HepG2 (cell line): Measurements from ENCODE around the gene CDC123. TPM values are rescaled to one million over a fixed set of nuclear protein-coding genes. Genes with fewer than 3 reads are reported as not detected.

Experiments used
- AGO1 ChIP-seq: fragments of 200-400 bp; formaldehyde crosslinking; IDR thresholded peaks from 2 replicates; pipeline ENCODE4 v1.6.1; 2017; ENCODE audit warnings: mild to moderate bottlenecking, low read depth, low read length, moderate library complexity; ENCODE audit not compliant: poor library complexity, severe bottlenecking
- NFYC ChIP-seq: IDR thresholded peaks from 2 replicates; pipeline ENCODE4 v1.6.1; 2016; ENCODE audit warnings: missing genetic modification reagents, missing compliant biosample characterization
- RORA ChIP-seq: sonication (generic); formaldehyde crosslinking; IDR thresholded peaks from 2 replicates; pipeline ENCODE4 v1.5.0; 2020; ENCODE audit warnings: mild to moderate bottlenecking, missing genetic modification reagents, moderate library complexity
- SRSF9 ChIP-seq: fragments of 200-400 bp; formaldehyde crosslinking; IDR thresholded peaks from 2 replicates; pipeline ENCODE4 v1.6.1; 2018; ENCODE audit warnings: borderline replicate concordance, mild to moderate bottlenecking, low read depth, low read length; ENCODE audit not compliant: insufficient read depth, poor library complexity, severe bottlenecking
- TEAD2 ChIP-seq: sonication (generic); formaldehyde crosslinking; IDR thresholded peaks from 2 replicates; pipeline ENCODE4 v1.9.0; 2021; ENCODE audit warnings: missing genetic modification reagents
- ZKSCAN1 ChIP-seq: fragments of 150-350 bp; IDR thresholded peaks from 2 replicates; pipeline ENCODE4 v1.6.1; 2014; ENCODE audit warnings: low read length
- ZNF567 ChIP-seq: sonication (generic); formaldehyde crosslinking; IDR thresholded peaks from 2 replicates; pipeline ENCODE4 v1.8.1; 2023; ENCODE audit warnings: mild to moderate bottlenecking, missing genetic modification reagents, borderline replicate concordance
- ZNF589 ChIP-seq: sonication (generic); formaldehyde crosslinking; conservative IDR thresholded peaks from 2 replicates; pipeline ENCODE4 v1.8.0; 2022; ENCODE audit warnings: mild to moderate bottlenecking, moderate library complexity, missing genetic modification reagents
- ZNF75D ChIP-seq: sonication (generic); formaldehyde crosslinking; IDR thresholded peaks from 2 replicates; pipeline ENCODE4 v1.8.1; 2023; ENCODE audit warnings: missing genetic modification reagents, mild to moderate bottlenecking, borderline replicate concordance
- ZNF792 ChIP-seq: IDR thresholded peaks from 2 replicates; pipeline ENCODE4 v1.6.1; 2016
- ZZZ3 ChIP-seq: sonication (generic); formaldehyde crosslinking; IDR thresholded peaks from 2 replicates; pipeline ENCODE4 v1.4.0; 2020; ENCODE audit warnings: missing genetic modification reagents, mild to moderate bottlenecking, borderline replicate concordance
- polyA plus RNA-seq, 8 experiments: library from polyadenylated mRNA; depleted of rRNA in 3 of 8; stranded (reverse) in 7 of 8; unstranded in 1 of 8; fragments of >200 nt; fragmentation: Illumina TruSeq in 4 of 8; extraction: Trizol in 4 of 8; gene quantifications; 2 replicates each; pipeline versions ENCODE4 v1.2.1 to v1.2.3, GENCODE V29; 2011 to 2016; ENCODE audit warnings: low read depth in 4 of 8, missing spikeins in 1 of 8, mixed read lengths in 1 of 8; ENCODE audit not compliant: insufficient read depth in 1 of 8
- total RNA-seq, 5 experiments: library from RNA; depleted of rRNA; stranded (reverse); fragments of >200 nt; fragmentation: Illumina TruSeq; extraction: Trizol; gene quantifications; 2 replicates each; pipeline ENCODE4 v1.2.3, GENCODE V29; 2016; ENCODE audit warnings: low read depth in 1 of 5
- TF ChIP-seq, protein P1 (sequence below): sonication (generic); formaldehyde crosslinking; IDR thresholded peaks from 2 replicates; pipeline ENCODE4 v1.5.1; 2020; ENCODE audit warnings: mild to moderate bottlenecking, missing genetic modification reagents, moderate library complexity
- TF ChIP-seq, protein P2 (sequence below): sonication (generic); formaldehyde crosslinking; IDR thresholded peaks from 2 replicates; pipeline ENCODE4 v1.8.0; 2022; ENCODE audit warnings: mild to moderate bottlenecking, missing genetic modification reagents, borderline replicate concordance
- TF ChIP-seq, protein P3 (sequence below): sonication (generic); formaldehyde crosslinking; IDR thresholded peaks from 2 replicates; pipeline ENCODE4 v1.8.0; 2022; ENCODE audit warnings: low read depth, missing genetic modification reagents
- TF ChIP-seq, protein P4 (sequence below): IDR thresholded peaks from 2 replicates; pipeline ENCODE4 v1.6.1; 2016
- TF ChIP-seq, protein P5 (sequence below): sonication (generic); formaldehyde crosslinking; conservative IDR thresholded peaks from 2 replicates; pipeline ENCODE4 v1.8.1; 2023; ENCODE audit warnings: missing genetic modification reagents

CDC123 gene
- total and polyA plus RNA-seq, 2 of the 13 experiments (the other 11 are each of a cell fraction or from before 2014, with no cell fraction given) = 63.3 to 153 TPM

DNA sequence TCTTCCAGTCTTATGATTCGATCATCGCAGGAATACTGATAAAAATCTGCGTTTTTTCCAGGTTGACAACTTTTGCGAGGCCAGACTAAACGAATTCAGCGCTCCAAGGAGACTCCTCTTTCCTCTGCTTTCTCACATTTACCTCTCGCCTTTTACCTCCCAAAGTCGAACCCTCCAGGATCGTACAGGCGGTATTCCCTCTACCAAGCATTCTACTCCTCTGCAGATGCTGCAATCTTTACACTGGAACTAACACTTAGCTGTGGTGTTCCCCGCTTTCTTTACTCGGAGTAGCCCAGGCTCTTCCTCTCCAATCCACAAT, 746 bp upstream of the CDC123 start (continued):
- TF ChIP-seq, protein P1, sequence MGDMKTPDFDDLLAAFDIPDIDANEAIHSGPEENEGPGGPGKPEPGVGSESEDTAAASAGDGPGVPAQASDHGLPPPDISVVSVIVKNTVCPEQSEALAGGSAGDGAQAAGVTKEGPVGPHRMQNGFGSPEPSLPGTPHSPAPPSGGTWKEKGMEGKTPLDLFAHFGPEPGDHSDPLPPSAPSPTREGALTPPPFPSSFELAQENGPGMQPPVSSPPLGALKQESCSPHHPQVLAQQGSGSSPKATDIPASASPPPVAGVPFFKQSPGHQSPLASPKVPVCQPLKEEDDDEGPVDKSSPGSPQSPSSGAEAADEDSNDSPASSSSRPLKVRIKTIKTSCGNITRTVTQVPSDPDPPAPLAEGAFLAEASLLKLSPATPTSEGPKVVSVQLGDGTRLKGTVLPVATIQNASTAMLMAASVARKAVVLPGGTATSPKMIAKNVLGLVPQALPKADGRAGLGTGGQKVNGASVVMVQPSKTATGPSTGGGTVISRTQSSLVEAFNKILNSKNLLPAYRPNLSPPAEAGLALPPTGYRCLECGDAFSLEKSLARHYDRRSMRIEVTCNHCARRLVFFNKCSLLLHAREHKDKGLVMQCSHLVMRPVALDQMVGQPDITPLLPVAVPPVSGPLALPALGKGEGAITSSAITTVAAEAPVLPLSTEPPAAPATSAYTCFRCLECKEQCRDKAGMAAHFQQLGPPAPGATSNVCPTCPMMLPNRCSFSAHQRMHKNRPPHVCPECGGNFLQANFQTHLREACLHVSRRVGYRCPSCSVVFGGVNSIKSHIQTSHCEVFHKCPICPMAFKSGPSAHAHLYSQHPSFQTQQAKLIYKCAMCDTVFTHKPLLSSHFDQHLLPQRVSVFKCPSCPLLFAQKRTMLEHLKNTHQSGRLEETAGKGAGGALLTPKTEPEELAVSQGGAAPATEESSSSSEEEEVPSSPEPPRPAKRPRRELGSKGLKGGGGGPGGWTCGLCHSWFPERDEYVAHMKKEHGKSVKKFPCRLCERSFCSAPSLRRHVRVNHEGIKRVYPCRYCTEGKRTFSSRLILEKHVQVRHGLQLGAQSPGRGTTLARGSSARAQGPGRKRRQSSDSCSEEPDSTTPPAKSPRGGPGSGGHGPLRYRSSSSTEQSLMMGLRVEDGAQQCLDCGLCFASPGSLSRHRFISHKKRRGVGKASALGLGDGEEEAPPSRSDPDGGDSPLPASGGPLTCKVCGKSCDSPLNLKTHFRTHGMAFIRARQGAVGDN (CRISPR knock-in tag) = no peak
- TF ChIP-seq TEAD2 (CRISPR knock-in tag) (no peak), RORA (CRISPR knock-in tag) (no peak), AGO1 (no peak), ZNF75D (CRISPR knock-in tag) (no peak), SRSF9 (no peak), ZZZ3 (CRISPR knock-in tag) (no peak), ZNF567 (0 out of 2 replicates have a peak, but pooled peaks have one; percentile 27), ZKSCAN1 (no peak), NFYC (CRISPR knock-in tag) (no peak), ZNF792 (CRISPR knock-in tag) (no peak), ZNF589 (CRISPR knock-in tag) (peak; percentile 35; the same call in 1 of the 2 replicates)
- TF ChIP-seq, protein P2, sequence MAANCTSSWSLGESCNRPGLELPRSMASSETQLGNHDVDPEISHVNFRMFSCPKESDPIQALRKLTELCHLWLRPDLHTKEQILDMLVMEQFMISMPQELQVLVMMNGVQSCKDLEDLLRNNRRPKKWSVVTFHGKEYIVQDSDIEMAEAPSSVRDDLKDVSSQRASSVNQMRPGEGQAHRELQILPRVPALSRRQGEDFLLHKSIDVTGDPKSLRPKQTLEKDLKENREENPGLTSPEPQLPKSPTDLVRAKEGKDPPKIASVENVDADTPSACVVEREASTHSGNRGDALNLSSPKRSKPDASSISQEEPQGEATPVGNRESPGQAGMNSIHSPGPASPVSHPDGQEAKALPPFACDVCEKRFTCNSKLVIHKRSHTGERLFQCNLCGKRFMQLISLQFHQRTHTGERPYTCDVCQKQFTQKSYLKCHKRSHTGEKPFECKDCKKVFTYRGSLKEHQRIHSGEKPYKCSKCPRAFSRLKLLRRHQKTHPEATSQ = 0 out of 2 replicates have a peak, but pooled peaks have one; percentile 4
- TF ChIP-seq, protein P3, sequence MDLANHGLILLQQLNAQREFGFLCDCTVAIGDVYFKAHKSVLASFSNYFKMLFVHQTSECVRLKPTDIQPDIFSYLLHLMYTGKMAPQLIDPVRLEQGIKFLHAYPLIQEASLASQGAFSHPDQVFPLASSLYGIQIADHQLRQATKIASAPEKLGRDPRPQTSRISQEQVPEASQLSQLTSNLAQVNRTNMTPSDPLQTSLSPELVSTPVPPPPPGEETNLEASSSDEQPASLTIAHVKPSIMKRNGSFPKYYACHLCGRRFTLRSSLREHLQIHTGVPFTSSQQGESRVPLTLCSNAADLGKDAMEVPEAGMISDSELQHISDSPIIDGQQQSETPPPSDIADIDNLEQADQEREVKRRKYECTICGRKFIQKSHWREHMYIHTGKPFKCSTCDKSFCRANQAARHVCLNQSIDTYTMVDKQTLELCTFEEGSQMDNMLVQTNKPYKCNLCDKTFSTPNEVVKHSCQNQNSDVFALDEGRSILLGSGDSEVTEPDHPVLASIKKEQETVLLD (CRISPR knock-in tag) = no peak
- TF ChIP-seq, protein P4, sequence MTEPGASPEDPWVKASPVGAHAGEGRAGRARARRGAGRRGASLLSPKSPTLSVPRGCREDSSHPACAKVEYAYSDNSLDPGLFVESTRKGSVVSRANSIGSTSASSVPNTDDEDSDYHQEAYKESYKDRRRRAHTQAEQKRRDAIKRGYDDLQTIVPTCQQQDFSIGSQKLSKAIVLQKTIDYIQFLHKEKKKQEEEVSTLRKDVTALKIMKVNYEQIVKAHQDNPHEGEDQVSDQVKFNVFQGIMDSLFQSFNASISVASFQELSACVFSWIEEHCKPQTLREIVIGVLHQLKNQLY (CRISPR knock-in tag) = 0 out of 2 replicates have a peak, but pooled peaks have one; percentile 9
- TF ChIP-seq, protein P5, sequence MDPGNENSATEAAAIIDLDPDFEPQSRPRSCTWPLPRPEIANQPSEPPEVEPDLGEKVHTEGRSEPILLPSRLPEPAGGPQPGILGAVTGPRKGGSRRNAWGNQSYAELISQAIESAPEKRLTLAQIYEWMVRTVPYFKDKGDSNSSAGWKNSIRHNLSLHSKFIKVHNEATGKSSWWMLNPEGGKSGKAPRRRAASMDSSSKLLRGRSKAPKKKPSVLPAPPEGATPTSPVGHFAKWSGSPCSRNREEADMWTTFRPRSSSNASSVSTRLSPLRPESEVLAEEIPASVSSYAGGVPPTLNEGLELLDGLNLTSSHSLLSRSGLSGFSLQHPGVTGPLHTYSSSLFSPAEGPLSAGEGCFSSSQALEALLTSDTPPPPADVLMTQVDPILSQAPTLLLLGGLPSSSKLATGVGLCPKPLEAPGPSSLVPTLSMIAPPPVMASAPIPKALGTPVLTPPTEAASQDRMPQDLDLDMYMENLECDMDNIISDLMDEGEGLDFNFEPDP (CRISPR knock-in tag) = 0 out of 2 replicates have a peak, but pooled peaks have one; percentile 59
